ENCODE measurements around the gene PTPN11. TPM values are rescaled to one million over a fixed set of nuclear protein-coding genes. Genes with fewer than 3 reads are reported as not detected.
"Not testable (repeated sequence)": the region's sequence is repeated elsewhere in the genome, so short reads cannot be mapped to it uniquely, and the experiment has no call there.

Gene PTPN11
- total RNA-seq, 4 donors from 2014 or later: 131 to 178 (median 141) TPM

- no peak overlapping the region for H3K4me3 ChIP-seq
- H3K27ac ChIP-seq: no peak overlapping the region
- H3K36me3 ChIP-seq: peaks cover 0 to 18% of the 10 kb centered on the region in 2 donors
- no peaks in the 10 kb centered on the region for H3K4me1 ChIP-seq
- TF ChIP-seq CTCF (IDR thresholded peaks at IDR 0.05) (no peak), POLR2A (IDR thresholded peaks at IDR 0.05) (no peak), POLR2AphosphoS5 (IDR thresholded peaks at IDR 0.05) (no peak), EP300 (IDR thresholded peaks at IDR 0.05) (no peak)
- no peak for ATAC-seq
- H3K9me3 ChIP-seq: no peaks in the 10 kb centered on the region
- WGBS, 2 donors (ENCODE audit: low coverage in 1 of 2): 52 to 73% methylated on average over 5 of the region's 5 CpGs
- H3K27me3 ChIP-seq: no peaks in the 10 kb centered on the region
Observed at GRCh38 chr12:112515868-112516267, 97.1 kb downstream of the PTPN11 start.

GRCh38 chr12:112517730-112518364 is 99.1 kb downstream of the PTPN11 start:
- WGBS, 2 donors (ENCODE audit: low coverage in 1 of 2): 85 to 86% methylated on average over 5 to 7 of the region's 7 CpGs
- H3K4me3 ChIP-seq: no peak overlapping the region
- no peak for TF ChIP-seq POLR2A (IDR thresholded peaks at IDR 0.05)
- no peak for TF ChIP-seq EP300 (IDR thresholded peaks at IDR 0.05)
- no peak for TF ChIP-seq CTCF (IDR thresholded peaks at IDR 0.05)
- no peak for TF ChIP-seq POLR2AphosphoS5 (IDR thresholded peaks at IDR 0.05)
- no peak overlapping the region for H3K27ac ChIP-seq
- no peaks in the 10 kb centered on the region for H3K27me3 ChIP-seq
- no peak for ATAC-seq
- H3K4me1 ChIP-seq: no peaks in the 10 kb centered on the region
- H3K9me3 ChIP-seq: no peaks in the 10 kb centered on the region
- H3K36me3 ChIP-seq: peaks cover 0 to 4% of the 10 kb centered on the region in 2 donors

- no peak for ATAC-seq
- WGBS, 2 donors (ENCODE audit: low coverage in 1 of 2): 72 to 88% methylated on average over 7 of the region's 7 CpGs
- H3K27ac ChIP-seq: no peak overlapping the region
- H3K4me3 ChIP-seq: no peak overlapping the region
- H3K4me1 ChIP-seq: no peaks in the 10 kb centered on the region
- peaks cover 0 to 4% of the 10 kb centered on the region in 2 donors for H3K36me3 ChIP-seq
- H3K9me3 ChIP-seq: no peaks in the 10 kb centered on the region
- no peaks in the 10 kb centered on the region for H3K27me3 ChIP-seq
- TF ChIP-seq POLR2A (IDR thresholded peaks at IDR 0.05) (no peak), EP300 (IDR thresholded peaks at IDR 0.05) (no peak), CTCF (IDR thresholded peaks at IDR 0.05) (no peak), POLR2AphosphoS5 (IDR thresholded peaks at IDR 0.05) (no peak)
Observed at GRCh38 chr12:112518365-112518735, 99.6 kb downstream of the PTPN11 start.

GRCh38 chr12:112519841-112520340 is 101.1 kb downstream of the PTPN11 start:
- H3K36me3 ChIP-seq, H3K27me3 ChIP-seq, H3K4me3 ChIP-seq, H3K9me3 ChIP-seq, ATAC-seq, H3K27ac ChIP-seq, H3K4me1 ChIP-seq: not testable (repeated sequence)
- no CpG with 5 or more reads among the region's 26 CpGs for WGBS, 2 donors (ENCODE audit: low coverage in 1 of 2)

- 86 to 100% methylated on average over 1 to 5 of the region's 5 CpGs for WGBS, 2 donors (ENCODE audit: low coverage in 1 of 2)
- ATAC-seq: no peak
- Histone ChIP-seq H3K36me3 (no peaks in the 10 kb centered on the region), H3K4me3 (no peak overlapping the region), H3K27me3 (no peaks in the 10 kb centered on the region), H3K4me1 (no peaks in the 10 kb centered on the region), H3K9me3 (no peaks in the 10 kb centered on the region), H3K27ac (no peak overlapping the region)
- TF ChIP-seq POLR2AphosphoS5 (IDR thresholded peaks at IDR 0.05): no peak
- TF ChIP-seq CTCF (IDR thresholded peaks at IDR 0.05): no peak
- no peak for TF ChIP-seq EP300 (IDR thresholded peaks at IDR 0.05)
- TF ChIP-seq POLR2A (IDR thresholded peaks at IDR 0.05): no peak
Observed at GRCh38 chr12:112523856-112524255, 105.1 kb downstream of the PTPN11 start.

Data from gastroesophageal sphincter (tissue), 4 donors.